ENCODE measurements around the gene NOXO1.
A peak's percentile ranks its signal among the peaks of the same experiment; 100 is the strongest.

NOXO1 gene

DNA sequence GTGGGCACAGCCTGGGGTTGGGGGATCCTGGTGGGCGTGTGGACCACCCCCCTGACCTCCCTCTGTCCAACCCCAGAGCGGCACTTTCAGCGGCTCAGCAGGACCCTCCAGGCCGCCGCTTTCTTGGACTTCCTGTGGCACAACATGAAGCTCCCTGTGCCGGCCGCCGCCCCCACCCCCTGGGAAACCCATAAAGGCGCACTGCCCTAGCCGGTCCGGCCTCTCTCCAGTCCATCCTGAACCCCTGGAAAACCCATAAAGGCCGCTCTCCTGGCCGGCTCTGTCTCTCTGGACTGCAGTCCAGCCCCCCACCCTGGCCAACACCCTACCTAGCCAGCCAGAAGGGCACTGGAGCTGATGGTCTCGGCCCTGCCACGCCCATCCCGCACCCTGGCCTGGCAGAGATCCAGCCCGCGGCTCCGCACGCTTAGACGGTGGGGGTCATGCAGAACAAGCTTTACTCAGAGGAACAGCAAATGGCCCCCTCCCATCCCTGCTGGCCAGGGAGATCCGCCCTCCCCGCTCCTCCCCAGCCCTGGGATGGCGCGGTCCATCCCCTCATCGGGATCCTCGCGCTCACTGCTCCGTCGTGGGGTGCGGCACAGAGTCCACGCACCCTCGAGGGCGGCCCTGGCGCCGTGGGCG is 2.7 kb downstream of the NOXO1 start:
- Mint-ChIP-seq H3K27ac (ENCODE audit: low read depth) (no peak overlapping the region), H3K4me1 (peaks cover 5% of the 10 kb centered on the region), H3K27me3 (peaks cover 14% of the 10 kb centered on the region), H3K36me3 (ENCODE audit: insufficient read depth) (peaks cover 23% of the 10 kb centered on the region), H3K9me3 (no peaks in the 10 kb centered on the region), H3K4me3 (no peak overlapping the region)
- ATAC-seq (replicated peaks; ENCODE audit: extremely low read depth, poor library complexity, severe bottlenecking) (no peak), DNase-seq (ENCODE audit: low spot score in 2 of 2) (no peak)

DNA sequence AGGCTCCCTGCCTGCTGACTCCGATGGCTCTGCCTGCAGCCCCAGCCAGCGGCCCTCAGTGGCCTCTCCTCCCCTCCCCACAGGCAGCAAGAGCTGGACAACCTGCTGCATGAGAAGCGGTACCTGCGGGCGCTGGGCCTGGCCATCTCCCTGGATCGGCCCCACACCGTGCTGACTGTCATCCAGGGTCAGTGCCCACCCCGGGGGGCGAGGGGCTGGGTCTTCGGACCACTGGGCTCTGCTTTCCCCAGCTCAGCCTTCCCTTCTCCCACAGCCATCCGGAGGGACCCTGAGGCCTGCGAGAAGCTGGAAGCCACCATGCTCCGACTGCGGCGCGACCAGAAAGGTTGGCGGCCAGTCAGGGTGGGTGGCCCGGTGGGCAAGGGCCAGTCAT is 3.4 kb downstream of the NOXO1 start:
- H3K36me3 Mint-ChIP-seq (ENCODE audit: insufficient read depth), result peaks cover 23% of the 10 kb centered on the region
- H3K27me3 Mint-ChIP-seq, result peaks cover 10% of the 10 kb centered on the region
- H3K27ac Mint-ChIP-seq (ENCODE audit: low read depth), result no peak overlapping the region
- no peak overlapping the region for H3K4me3 Mint-ChIP-seq
- DNase-seq (ENCODE audit: low spot score in 2 of 2) (no peak), ATAC-seq (replicated peaks; ENCODE audit: extremely low read depth, poor library complexity, severe bottlenecking) (no peak)
- H3K9me3 Mint-ChIP-seq, result no peaks in the 10 kb centered on the region
- peaks cover 5% of the 10 kb centered on the region for H3K4me1 Mint-ChIP-seq

DNA sequence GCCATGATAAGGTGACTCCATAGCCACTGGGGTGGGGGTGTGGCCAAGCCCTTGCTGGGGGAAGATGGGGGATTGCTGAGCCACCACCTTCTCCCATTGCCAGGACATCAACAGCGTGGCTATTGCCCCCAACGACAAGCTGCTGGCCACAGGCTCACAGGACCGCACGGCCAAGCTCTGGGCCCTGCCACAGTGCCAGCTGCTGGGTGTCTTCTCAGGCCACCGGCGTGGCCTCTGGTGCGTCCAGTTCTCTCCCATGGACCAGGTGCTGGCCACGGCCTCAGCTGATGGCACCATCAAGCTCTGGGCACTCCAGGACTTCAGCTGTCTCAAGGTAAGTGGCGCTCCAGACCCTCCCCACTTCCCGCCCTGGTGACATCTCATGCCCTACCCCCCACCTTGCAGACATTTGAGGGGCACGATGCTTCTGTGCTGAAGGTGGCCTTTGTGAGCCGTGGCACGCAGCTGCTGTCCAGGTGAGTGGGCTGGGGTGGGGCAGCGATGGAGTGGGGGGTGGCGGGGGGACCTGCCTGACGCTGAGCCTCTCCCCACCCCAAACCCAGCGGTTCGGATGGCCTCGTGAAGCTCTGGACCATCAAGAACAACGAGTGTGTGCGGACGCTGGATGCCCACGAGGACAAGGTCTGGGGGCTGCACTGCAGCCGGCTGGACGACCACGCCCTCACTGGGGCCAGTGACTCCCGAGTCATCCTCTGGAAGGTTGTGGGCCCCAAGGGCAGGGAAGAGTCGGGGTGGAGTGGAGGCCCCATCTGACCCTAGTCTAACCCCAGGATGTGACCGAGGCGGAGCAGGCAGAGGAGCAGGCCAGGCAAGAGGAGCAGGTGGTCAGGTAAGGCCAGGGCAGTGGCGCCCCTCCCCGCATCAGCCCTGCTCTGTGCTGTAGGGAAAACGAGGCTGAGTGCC is 4.1 kb downstream of the NOXO1 start:
- no peak overlapping the region for H3K4me3 Mint-ChIP-seq
- peaks cover 25% of the 10 kb centered on the region for H3K36me3 Mint-ChIP-seq (ENCODE audit: insufficient read depth)
- no peak overlapping the region for H3K27ac Mint-ChIP-seq (ENCODE audit: low read depth)
- peaks cover 7% of the 10 kb centered on the region for H3K4me1 Mint-ChIP-seq
- no peak for ATAC-seq (replicated peaks; ENCODE audit: extremely low read depth, poor library complexity, severe bottlenecking)
- H3K27me3 Mint-ChIP-seq, result peaks cover 3% of the 10 kb centered on the region
- DNase-seq (ENCODE audit: low spot score in 2 of 2), result no peak
- no peaks in the 10 kb centered on the region for H3K9me3 Mint-ChIP-seq

DNA sequence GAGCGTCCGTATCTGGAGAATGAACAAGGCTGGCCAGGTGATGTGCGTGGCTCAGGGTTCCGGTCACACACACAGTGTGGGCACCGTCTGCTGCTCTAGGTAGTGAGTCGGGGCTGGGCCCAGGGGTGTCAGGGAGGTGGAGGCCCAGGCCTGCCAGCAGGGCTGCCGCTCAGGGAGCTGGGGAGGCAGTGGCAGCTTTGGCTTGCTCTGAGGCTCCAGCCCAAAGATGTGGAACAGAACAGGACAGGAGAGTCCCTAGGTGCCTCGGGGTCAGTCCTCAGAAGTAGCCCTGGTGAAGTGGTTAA is 5.1 kb downstream of the NOXO1 start:
- Mint-ChIP-seq H3K4me3 (no peak overlapping the region), H3K9me3 (no peaks in the 10 kb centered on the region), H3K36me3 (ENCODE audit: insufficient read depth) (peaks cover 31% of the 10 kb centered on the region), H3K27me3 (no peaks in the 10 kb centered on the region), H3K4me1 (peaks cover 17% of the 10 kb centered on the region), H3K27ac (ENCODE audit: low read depth) (no peak overlapping the region)
- no peak for ATAC-seq (replicated peaks; ENCODE audit: extremely low read depth, poor library complexity, severe bottlenecking)
- DNase-seq (ENCODE audit: low spot score in 2 of 2), result no peak

DNA sequence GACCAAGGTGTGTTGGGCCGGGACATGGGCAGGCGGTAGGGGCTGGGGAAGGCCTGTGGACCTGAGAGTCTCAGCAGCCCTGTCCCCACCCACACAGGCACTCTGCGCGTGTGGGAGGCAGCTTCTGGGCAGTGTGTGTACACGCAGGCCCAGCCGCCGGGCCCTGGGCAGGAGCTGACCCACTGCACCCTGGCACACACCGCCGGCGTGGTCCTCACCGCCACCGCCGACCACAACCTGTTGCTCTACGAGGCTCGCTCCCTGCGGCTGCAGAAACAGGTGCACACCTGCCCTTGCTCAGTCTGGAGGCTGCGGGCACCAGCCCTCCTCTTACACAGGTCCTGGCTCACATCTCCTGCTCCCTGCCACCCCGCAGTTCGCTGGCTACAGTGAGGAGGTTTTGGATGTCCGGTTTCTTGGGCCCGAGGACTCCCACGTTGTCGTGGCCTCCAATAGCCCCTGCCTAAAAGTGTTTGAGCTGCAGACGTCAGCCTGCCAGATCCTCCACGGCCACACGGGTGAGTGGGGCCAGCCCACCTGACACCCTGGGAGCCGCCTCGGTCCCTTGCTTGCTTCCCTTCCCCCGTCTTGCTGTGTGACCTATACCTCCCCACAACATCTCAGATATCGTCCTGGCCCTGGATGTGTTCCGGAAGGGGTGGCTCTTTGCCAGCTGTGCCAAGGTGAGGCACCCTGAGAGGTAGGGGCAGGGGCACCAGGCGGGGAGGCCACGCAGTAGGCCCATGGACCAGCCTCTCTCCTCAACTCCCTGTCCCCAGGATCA is 5.6 kb downstream of the NOXO1 start:
- Mint-ChIP-seq H3K27ac (ENCODE audit: low read depth) (no peak overlapping the region), H3K36me3 (ENCODE audit: insufficient read depth) (peaks cover 32% of the 10 kb centered on the region), H3K27me3 (no peaks in the 10 kb centered on the region), H3K9me3 (no peaks in the 10 kb centered on the region), H3K4me3 (no peak overlapping the region), H3K4me1 (peaks cover 22% of the 10 kb centered on the region)
- ATAC-seq (replicated peaks; ENCODE audit: extremely low read depth, poor library complexity, severe bottlenecking) (no peak), DNase-seq (ENCODE audit: low spot score in 2 of 2) (no peak)

DNA sequence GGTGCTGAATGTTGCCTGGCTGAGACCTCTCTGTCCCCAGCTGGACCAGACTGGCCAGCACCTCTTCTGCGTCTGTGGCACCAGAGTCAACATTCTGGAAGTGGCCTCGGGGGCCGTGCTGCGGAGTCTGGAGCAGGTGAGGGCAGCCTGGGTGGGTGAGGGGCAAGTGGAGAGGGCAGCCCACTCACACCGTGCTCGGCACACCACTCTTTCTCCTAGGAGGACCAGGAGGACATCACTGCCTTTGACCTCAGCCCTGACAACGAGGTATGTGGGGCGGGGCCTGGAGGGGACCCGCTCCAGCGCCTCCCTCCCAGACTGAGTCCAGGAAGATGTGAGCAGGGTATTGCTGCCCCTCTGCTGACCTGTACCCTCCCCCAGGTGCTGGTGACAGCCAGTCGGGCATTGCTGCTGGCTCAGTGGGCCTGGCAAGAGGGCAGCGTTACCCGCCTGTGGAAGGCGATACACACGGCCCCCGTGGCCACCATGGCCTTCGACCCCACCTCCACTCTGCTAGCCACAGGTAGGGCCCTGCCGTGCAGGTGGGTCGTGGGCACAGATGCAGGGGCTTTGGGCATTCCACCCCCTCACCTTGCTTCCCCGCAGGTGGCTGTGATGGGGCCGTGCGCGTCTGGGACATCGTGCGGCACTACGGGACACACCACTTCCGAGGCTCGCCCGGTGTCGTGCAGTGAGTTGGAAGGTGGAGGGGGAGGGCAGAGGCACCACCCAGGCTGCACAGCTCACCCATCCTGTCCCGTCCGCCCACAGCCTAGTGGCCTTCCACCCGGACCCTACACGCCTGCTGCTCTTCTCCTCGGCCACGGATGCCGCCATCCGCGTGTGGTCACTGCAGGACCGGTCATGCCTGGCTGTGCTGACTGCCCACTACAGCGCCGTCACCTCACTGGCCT is 6.9 kb downstream of the NOXO1 start:
- ATAC-seq (replicated peaks; ENCODE audit: extremely low read depth, poor library complexity, severe bottlenecking) (no peak), DNase-seq (ENCODE audit: low spot score in 2 of 2) (no peak)
- Mint-ChIP-seq H3K9me3 (no peaks in the 10 kb centered on the region), H3K36me3 (ENCODE audit: insufficient read depth) (peaks cover 30% of the 10 kb centered on the region), H3K27me3 (no peaks in the 10 kb centered on the region), H3K4me1 (peaks cover 22% of the 10 kb centered on the region), H3K27ac (ENCODE audit: low read depth) (no peak overlapping the region), H3K4me3 (peak overlapping the region; percentile 27)

DNA sequence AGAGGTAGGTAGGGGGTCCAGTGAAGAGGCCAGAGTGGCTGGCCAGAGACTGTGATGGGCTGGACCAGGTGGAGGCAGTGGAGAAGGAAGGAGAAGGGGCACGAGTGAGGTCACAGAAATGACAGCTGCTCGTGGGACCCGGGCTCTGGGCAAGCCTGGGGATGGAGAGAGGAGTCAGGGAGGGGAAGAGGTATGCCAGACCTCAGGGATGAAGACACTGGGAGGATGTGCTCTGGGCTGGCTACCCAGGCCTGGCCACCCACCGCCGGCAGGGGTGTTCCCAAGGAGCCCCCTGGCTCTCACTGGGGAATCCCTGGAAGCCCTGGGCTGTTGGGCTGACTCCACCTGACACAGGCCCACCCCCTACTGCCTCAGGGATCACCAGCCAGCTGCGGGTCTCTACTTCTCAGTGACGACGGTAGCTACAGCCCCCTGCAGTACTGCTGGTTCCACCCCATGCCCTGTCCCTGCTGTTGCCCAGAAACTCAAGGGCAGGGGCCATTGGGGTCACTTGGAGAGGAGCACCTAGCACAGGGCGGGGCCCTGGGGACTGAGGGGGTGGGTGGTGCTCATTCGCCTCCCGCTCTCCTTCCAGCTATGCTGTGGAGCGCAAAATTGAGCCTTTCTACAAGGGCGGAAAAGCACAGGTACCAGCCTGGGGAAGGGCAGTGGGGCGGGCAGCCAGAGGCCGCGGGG is 7.7 kb downstream of the NOXO1 start:
- Mint-ChIP-seq H3K4me1 (peaks cover 22% of the 10 kb centered on the region), H3K27me3 (no peaks in the 10 kb centered on the region), H3K9me3 (no peaks in the 10 kb centered on the region), H3K36me3 (ENCODE audit: insufficient read depth) (peaks cover 28% of the 10 kb centered on the region), H3K27ac (ENCODE audit: low read depth) (no peak overlapping the region), H3K4me3 (no peak overlapping the region)
- DNase-seq (ENCODE audit: low spot score in 2 of 2) (no peak), ATAC-seq (replicated peaks; ENCODE audit: extremely low read depth, poor library complexity, severe bottlenecking) (no peak)

DNA sequence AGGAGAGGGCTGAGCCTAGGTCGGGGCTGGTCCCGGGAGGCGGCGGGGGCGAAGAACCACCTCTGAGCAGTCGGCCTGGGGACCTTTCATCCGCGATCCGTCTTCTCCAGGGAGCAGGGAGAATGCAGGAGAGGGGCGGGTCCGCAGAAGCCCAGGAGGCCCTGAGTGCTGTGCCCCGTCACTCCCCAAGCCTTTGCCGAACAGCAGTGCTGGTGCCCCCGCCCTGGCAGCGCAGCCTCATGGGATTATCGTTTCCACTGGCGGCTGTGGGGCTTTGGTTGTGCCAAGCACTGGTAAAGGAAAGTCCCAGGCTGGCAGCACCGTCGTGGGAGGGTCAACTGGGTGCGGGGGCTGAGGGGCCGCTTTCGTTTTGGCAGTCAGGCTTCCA is 8.8 kb downstream of the NOXO1 start:
- Mint-ChIP-seq H3K27ac (ENCODE audit: low read depth) (peak overlapping the region; percentile 94), H3K4me3 (peak overlapping the region; percentile 99), H3K36me3 (ENCODE audit: insufficient read depth) (peaks cover 22% of the 10 kb centered on the region), H3K27me3 (no peaks in the 10 kb centered on the region), H3K9me3 (no peaks in the 10 kb centered on the region), H3K4me1 (peaks cover 22% of the 10 kb centered on the region)
- DNase-seq (ENCODE audit: low spot score in 2 of 2) (no peak), ATAC-seq (replicated peaks; ENCODE audit: extremely low read depth, poor library complexity, severe bottlenecking) (no peak)

DNA sequence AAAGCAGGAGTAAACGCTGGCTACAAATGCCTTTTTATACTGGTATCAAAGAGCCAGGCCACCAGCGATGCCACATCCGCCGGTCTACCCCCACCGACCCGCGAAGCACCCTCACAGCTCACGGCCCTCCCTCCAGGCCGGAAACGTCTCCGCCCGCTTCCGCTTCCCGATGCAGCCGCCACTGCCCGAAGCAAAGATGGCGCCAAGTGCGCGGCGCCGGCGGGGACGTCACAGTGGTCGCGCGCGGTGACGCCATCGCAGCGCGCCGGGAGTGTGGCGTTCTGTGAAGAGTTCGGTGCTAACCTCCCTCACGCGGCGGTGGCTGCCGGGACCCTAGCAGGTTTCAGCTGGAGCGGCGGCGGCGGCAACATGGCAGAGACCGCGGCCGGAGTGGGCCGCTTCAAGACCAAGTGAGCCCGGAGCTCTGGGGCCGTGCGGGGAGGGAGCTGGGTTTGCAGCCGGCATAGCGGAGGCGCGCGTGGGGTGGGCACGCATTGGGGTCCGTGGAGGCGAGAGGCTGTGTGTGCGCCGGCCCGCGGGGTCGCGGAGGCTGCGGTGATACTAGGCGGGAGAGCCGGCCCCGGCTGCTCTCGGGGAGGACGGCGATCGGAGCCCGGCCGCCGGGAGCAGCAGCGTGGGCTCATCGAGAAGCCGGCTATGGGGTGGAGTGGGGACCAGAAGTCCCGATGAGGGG is 9.3 kb downstream of the NOXO1 start, which contains the start of gene TBL3:
TBL3 (plus strand) TSS at position 258 of the 694 bp plus-strand sequence; CDS start at position 370, 112 bp downstream.
- Mint-ChIP-seq H3K4me1 (peaks cover 22% of the 10 kb centered on the region), H3K27ac (ENCODE audit: low read depth) (peak within 1 kb of the TSS; percentile 94), H3K4me3 (peak within 1 kb of the TSS; percentile 99), H3K9me3 (no peaks in the 10 kb centered on the region), H3K27me3 (no peaks in the 10 kb centered on the region), H3K36me3 (ENCODE audit: insufficient read depth) (peaks cover 22% of the 10 kb centered on the region)
- ATAC-seq (replicated peaks; ENCODE audit: extremely low read depth, poor library complexity, severe bottlenecking), result peak; percentile 99
- DNase-seq (ENCODE audit: low spot score in 2 of 2), result peak; percentile 94 to 97

DNA sequence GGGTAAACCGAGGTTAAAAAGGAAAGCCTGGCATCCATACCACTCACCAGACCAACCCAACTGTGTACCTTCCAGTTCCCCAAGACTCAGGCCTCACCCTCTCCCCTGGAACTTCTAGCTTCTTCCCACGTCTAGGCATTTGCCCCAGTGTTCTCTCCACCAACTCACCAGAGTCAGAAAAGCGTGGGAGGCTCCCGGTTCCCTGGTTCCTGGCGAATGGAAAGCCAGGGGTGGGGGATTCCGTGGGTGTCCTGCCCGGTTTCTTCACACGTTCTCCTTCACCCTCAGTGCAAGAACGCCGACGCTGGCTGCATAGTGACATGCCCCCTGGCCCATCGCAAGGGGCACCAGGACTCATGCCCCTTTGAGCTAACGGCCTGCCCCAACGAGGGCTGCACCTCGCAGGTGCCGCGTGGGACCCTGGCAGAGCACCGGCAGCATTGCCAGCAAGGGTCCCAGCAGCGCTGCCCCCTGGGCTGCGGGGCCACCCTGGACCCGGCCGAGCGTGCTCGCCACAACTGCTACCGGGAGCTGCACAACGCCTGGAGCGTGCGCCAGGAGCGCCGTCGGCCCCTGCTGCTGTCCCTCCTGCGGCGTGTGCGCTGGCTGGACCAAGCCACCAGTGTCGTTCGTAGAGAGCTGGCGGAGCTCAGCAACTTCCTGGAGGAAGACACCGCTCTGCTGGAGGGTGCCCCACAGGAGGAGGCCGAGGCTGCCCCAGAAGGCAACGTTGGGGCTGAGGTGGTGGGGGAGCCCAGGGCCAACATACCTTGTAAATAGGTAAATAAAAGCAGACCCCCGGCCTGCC is 12.9 kb downstream of the NOXO1 start:
- Mint-ChIP-seq H3K9me3 (no peaks in the 10 kb centered on the region), H3K4me1 (peaks cover 47% of the 10 kb centered on the region), H3K27ac (ENCODE audit: low read depth) (no peak overlapping the region), H3K27me3 (no peaks in the 10 kb centered on the region), H3K4me3 (no peak overlapping the region), H3K36me3 (ENCODE audit: insufficient read depth) (peaks cover 35% of the 10 kb centered on the region)
- ATAC-seq (replicated peaks; ENCODE audit: extremely low read depth, poor library complexity, severe bottlenecking), result no peak
- no peak for DNase-seq (ENCODE audit: low spot score in 2 of 2)
